GM19023 (cell line): ENCODE results near the gene NOCT.
A peak's percentile ranks its signal among the peaks of the same experiment; 100 is the strongest.
"Not testable (repeated sequence)": the region's sequence is repeated elsewhere in the genome, so short reads cannot be mapped to it uniquely, and the experiment has no call there.

Source experiments
- ATAC-seq: cut with Tn5 transposase; IDR thresholded peaks from one replicate; pipeline ENCODE4 v1.9.1; 2021; ENCODE audit warnings: mild to moderate bottlenecking, moderate library complexity; ENCODE audit not compliant: unreplicated experiment

The NOCT gene, protein sequence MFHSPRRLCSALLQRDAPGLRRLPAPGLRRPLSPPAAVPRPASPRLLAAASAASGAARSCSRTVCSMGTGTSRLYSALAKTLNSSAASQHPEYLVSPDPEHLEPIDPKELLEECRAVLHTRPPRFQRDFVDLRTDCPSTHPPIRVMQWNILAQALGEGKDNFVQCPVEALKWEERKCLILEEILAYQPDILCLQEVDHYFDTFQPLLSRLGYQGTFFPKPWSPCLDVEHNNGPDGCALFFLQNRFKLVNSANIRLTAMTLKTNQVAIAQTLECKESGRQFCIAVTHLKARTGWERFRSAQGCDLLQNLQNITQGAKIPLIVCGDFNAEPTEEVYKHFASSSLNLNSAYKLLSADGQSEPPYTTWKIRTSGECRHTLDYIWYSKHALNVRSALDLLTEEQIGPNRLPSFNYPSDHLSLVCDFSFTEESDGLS

DNA sequence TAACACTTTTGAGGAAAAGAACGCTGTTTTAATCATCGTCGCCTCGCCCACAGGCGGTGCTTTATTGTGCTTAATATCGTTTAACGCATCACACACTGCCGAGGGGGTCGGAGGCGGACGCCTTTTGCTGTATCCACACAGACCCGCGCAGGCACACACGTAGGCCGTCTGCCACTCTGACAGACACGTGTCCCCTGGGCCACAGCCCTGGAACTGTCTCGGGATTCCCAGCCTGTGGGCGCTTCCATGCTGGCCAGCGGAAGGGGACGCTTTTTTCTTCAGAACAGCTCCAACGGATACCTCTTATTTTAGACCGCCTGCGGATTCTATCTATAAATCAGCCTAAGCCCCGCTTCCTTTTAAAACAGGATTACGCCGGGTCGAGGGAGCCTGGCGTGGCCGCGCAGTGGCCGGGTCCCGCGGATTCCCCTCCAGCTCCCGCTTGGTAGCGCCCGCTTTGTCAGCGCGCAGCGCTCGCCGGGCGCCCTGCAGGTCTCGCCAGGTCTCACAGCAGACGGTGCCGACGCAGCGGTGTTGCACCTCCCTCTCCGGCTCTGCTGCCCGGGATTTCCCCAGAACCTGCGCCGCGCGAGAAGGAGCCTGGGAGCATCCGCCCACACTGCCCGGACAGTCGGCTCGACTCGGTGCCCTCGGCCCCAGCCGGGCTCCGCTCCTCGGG is at the start of gene NOCT:
Gene NOCT (plus strand): TSS at position 513 of the 679 bp plus-strand sequence. CDS start 201 bp downstream, outside the sequence.
- ATAC-seq: peak; percentile 94

DNA sequence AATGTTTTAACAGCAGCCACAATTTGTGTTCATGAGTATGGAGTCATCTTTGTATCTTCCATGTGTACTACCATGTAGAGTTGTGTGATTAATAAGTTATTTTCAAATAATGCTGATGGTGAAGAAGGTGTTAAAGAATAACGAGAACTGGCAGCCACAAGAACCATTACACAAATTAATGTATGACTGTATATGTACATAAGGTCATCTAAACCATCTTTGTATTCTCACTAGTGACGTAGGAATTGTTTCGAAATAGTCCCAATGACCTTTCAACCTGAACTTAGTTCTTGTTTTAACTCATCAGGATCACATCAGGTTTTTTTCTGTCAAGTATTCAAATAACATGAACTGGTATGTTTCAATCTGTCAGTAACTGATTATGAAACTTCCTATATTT is 48.3 kb upstream of the NOCT start:
- peak; percentile 89 for ATAC-seq

DNA sequence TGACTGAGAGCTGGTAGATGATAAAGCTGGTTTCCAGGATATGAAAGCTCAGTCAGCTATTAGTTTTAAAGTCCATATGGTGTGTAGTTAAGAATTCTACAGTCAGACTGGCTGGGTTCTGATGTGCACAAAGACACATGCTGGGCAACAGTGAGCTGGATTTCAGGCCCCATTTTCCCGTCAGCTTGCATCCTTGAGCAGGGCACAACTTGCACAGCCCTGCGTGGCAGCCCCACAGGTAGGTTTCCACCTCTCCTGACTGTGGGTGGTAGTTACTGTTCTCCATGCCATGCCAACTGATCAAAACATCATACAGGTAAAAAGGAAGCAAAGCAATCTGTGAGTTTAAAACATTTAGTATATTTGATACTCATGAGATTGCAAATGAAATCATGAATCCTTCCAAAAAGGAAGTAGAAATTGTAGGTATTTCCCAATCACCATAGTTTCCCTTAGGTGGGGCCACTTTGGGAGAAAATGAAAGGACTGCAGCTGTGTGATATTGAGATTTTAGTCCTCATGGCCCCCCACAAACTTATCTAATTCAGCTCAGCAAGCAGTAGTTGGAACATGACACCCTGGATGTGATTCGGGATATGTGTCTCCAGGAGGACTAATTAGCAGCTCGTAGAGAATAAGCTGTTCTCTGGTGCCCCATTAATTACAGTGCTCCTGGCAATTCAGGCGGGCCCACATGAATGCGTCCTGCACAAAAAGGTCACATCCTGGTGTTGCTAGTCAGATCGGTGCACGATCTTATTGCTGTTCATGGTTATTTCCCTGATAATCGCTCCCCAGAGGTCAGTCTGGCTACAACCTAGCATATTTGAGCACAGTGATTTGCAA is 42.4 kb upstream of the NOCT start:
- no peak for ATAC-seq

DNA sequence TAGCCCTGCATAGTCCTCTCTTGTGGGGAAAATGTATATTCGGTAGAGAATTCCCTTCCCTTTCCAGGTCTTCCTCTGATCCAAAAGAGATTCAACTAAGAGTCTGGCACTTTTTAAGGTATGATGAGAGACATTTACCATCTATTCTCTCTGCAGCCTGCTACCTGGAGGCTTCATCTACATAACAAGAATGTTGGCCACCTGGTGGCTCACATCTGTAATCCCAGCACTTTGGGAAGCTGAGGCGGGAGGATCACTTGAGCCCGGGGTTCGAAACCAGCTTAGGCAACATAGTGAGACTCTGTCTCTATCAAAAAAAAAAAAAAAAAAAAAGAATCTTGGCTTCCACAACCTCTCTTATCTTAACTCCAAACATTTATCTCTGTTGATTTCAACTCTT is 40.4 kb upstream of the NOCT start:
- ATAC-seq: no peak

DNA sequence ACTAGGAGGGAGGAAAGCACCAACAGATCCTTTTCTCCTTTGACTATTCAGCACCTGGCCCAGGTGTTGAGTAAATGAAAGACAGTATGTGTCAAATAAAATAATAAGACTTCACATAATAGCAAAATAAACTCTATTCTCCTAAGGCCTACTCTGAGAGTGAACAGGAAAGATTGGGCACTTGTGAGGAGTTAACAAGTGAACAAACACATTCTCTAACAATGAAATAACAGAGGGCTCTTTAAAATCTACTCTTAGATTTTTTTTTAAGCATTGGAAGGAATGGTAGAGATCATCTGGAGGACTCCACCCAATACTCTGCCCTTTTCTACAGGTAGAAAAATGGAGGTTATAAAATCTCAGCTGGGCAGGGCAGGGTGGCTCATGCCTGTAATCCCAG is 39.1 kb upstream of the NOCT start:
- no peak for ATAC-seq

DNA sequence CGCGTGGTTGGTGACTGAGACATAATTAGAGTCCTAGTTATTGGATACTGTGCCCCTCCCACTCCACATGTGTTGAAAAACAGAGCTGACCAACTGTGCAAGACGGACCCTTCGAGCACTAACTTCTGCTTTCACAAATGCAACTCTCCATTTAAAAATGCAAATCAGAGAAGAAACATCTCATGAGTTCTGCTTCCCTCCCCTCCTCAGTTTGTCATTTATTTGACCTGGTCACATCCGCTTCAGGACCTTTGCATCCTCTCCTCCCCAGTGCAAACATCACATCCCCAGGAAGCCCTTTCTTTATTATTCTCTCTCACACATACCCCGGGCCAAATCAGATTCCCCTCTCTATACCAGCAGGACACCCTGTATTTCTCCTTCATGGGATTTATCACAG is 38.1 kb upstream of the NOCT start:
- peak; percentile 95 for ATAC-seq

DNA sequence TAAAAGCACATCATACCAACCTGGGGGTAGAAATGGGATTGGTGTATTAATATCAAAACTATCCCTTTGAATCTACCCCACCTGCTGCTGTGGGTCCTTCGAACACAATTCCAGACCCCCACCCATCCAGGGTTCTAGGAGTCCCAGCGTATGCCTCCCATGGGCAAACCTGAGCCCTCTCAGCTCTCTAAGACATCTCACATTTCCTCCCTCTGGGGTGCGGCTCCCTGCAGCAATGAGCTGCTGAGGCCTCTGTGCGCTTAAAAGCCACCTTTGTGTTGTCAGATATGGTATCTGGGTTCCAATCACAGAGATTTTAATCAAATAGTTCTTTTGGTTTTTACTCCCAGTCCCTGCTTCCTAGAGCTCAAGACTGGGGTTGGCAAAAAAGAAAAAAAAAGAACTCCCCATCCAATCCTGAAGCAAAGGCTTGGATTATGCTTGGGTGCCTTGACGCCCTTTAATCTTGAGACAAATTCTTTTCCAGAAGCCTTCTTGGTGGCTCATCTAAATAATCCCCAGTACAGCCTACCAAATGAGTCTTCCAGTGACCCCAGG is 37.5 kb upstream of the NOCT start:
- ATAC-seq: no peak

DNA sequence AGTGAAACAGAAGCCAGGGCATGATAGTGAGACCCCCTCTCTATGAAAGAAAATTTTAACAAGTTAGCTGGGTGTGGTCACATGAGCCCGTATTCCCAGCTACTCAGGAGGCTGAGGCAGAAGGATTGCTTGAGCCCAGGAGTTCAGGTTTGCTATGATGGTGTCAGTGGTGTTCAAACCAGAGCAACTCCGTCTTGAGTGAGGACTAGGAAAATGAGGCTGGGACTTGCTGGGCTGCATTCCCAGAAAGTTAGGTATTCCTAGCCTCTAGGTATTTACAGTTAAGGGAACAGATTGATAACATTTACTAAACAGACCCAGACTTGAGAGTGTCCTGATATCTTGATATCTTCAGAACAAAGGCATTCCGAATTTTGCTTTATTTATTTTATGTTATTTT is 37.0 kb upstream of the NOCT start:
- no peak for ATAC-seq

DNA sequence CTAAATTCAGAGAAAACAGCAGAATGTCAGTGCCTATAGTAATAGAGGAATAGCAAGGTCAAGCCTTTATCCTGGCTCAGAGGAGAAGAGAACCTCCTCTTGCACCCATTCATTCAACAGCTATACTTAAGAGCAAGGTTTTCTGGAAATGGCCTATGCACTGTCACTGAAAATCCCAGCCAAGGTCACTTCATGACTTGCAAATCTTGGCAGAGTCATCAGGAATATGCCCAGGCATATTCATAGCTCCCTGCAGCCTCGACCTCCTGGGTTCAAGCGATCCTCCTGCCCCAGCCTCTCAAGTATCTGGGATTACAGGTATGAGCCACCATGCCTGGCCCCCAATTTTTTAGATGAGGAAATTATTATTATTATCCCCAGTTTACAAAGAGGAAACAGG is 35.8 kb upstream of the NOCT start:
- ATAC-seq: no peak

DNA sequence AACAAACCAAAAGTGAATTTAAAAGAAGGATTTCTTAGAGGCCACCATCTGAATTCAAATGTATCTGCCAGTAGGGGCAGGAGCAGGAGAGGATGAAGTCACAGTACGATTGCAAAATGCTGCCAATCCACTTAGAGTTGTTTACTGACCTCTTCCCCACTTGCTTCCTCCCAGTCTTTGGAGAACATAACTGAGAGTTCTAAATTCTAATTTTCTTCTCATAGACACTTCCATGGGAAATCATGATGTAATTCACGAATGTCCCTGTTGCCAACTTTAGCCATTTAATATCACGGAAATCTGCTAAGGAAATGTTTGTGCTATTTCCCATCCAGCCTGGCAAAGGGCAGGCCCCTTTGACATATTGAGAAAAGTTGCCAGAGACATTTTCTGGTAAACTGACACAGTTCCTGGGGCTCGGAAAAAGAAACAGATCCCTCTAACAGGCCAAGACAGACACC is 33.6 kb upstream of the NOCT start:
- ATAC-seq: no peak

DNA sequence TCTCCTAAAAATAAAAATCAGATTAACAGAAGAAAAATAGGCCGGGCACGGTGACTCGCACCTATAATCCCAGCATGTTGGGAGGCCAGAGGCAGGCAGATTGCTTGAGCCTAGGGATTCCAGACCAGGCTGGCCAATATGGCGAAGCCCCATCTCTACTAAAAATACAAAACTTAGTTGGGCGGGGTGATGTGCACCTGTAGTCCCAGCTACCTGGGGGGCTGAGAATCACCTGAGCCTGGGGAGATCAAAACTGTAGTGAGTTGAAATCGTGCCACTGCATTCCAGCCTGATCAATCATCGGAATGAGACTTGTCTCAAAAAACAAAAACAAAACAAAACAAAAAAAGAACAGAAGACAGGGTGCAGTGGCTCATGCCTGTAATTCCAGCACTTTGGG is 32.8 kb upstream of the NOCT start:
- ATAC-seq: no peak

DNA sequence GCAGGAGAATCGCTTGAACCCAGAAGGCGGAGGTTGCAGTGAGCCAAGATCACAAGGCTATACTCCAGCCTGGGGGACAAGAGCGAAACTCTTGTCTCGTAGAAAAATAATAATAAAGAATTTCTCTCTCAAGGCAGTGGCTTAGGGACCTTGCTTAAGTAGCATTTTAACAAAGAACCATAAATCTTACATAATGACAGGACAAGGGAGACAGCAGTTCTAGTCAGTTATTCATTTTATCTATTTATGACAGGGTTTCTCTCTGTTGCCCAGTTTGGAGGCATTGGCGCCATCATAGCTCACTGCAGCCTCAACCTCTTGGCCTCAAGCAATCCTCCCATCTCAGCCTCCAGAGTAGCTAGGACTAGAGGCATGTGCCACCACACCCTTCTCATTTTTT is 31.9 kb upstream of the NOCT start:
- no peak for ATAC-seq

DNA sequence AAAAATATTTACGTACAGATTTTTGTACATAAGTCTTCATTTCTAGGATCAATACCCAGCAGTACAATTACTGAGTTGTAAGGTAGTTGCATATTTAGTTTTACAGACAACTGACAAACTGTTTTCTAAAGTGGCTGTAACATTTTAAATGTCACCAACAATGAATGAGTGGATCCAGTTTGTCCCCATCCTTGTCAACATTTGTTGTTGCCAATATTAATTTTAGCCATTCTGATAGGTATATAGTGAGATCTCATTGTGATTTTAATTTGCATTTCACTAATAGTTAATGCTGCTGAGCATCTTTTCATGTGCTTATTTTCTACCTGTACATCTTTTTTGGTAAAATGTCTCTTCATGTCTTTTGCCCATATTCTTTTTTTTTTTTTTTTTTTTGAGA is 30.9 kb upstream of the NOCT start:
- no peak for ATAC-seq

DNA sequence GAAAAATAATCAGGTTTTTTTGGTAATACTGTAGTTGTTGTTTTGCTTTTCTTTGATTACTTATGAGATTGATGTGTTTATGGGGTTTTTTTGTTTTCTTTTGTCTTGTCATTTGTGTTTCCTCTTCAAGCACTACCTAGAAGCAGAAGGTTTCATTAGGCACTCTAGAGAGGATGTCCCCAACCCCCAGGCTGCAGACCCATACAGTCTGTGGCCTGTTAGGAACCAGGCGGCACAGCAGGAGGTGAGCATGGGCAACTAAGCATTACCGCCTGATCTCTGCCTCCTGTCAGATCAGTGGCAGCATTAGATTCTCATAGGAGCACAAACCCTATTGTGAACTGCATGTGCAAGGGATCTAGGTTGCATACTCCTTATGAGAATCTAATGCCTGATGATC is 22.9 kb upstream of the NOCT start:
- ATAC-seq: no peak

DNA sequence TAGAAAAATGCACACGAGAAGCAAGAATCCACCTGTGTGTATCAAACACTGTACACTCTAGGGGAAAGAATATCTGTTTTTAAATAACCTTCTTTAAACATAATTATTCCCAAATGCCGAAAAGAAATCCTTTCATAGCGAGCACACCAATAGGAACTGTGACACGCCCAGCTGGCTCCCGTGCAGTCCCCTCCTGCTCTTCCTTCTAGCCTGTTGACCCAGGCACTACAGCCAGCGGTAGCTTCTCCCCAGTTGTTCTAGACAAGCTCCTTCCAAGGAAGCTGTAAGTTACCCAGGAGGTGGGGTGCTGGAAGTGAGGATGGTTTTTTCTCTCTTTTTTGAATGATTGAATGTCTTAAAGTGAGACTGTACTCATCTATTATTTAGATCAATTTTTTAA is 19.5 kb upstream of the NOCT start:
- no peak for ATAC-seq

DNA sequence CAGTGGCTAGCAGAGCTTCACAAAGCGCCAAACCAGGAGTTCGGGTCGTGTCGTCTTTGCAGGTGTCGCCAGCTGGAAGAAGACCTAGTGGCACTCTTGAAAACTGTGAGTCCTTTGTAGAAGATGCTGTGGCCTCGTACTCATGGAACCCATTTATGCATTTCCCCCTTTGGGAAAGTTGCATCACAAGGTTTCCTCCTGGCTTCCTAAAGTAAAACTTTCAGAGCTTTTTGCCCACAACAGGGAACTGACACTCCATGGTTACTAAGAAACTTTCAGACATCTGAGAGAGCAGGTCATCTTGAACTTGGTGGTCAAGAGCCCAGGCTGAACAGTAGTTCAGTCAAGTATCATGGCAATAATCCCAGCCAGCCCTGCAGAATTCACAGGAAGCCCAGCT is 15.9 kb upstream of the NOCT start:
- no peak for ATAC-seq

DNA sequence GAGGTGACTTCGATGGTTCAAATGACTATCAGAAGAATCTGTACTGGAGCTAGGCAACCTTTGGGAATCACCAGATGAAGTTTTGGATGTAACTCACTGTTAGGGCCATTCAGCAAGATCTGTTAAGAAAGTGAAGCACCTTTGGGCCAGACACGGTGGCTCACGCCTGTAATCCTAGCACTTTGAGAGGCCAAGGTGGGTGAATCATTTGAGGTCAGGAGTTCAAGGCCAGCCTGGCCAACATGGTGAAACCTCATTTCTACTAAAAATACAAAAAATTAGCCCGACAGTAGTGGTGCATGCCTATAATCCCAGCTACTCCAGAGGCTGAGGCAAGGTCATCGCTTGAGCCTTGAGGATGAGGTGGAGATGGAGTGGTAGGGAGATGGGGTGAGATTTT is 15.4 kb upstream of the NOCT start:
- ATAC-seq: not testable (repeated sequence)

DNA sequence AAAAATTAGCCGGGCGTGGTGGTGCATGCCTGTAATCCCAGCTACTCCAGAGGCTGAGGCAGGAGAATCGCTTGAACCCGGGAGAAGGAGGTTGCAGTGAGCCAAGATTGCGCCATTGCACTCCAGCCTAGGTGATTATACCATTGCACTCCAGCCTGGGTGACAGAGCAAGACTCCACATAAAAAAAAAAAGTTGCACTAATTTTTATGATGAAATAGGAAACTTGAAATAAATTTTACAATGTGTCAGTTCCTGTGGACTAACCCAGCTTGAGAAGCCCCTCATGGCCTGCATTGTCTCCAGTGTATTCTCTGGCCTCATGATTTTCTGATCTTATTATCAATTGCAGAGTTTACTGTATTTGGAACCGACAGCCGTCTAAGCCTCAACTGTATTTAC is 14.2 kb upstream of the NOCT start:
- ATAC-seq: not testable (repeated sequence)

DNA sequence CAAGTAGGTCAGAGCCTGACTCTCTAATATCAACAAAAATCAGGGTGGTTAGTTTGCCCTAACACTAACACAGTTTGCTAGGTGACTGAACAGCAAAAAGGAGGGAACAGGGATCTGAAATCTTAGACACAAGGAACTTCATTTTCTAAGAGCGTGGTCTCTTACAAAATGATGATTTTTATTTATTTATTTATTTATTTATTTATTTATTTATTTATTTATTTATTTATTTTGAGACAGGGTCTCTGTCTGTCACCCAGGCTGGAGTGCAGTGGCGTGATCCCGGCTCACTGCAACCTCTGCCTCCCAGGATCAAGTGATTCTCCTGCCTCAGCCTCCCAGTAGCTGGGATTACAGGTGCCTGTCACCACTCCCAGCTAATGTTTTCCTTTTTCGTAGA is 11.9 kb upstream of the NOCT start:
- ATAC-seq: not testable (repeated sequence)

DNA sequence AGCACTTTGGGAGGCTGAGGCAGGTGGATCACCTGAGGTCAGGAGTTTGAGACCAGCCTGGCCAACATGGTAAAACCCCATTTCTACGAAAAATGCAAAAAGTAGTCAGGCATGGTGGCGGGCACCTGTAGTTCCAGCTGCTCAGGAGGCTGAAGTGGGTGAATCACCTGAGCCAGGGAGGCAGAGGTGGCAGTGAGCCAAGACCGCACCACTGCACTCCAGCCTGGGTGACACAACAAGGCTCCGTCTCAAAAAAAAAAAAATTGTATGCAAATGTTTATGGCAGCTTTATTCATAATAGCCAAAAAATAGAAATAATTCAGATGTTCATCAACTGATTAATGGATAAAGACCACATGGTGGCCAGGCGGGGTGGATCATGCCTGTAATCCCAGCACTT is 9.8 kb upstream of the NOCT start:
- no peak for ATAC-seq

DNA sequence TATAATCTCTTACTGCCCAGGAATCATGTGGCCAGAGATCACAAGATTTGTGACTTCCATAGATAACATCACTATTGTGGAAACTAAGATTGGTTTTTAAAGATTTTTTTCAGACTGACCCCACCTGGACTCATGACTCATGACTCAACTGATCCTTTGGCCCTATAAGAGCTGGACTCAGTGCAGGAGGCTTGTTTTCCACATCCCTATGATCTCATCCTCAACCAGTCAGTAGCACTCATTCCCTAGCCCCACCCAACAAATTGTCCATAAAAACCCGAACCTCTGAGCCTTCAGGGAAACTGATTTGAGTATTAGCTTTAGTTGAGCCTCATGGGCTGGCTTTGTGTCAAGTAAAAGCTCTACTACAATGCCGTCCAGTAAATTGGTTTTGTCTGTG is 7.9 kb upstream of the NOCT start:
- no peak for ATAC-seq
